NCI-H526 treated with DMSO at 0.1 percent for 48 hours (cell line): ENCODE measurements around the gene ZNF516.

ENCODE experiments used
- DNase-seq: peaks from one replicate; lab custom pipeline; 2025; lab: John Stamatoyannopoulos, UW

ZNF516 gene

GRCh38 chr18:76441668-76442412 is 53.2 kb downstream of the ZNF516 start:
- DNase-seq: no peak

GRCh38 chr18:76441002-76441667 is 53.9 kb downstream of the ZNF516 start:
- no peak for DNase-seq

- no peak for DNase-seq
Observed at GRCh38 chr18:76437910-76438309, 57.1 kb downstream of the ZNF516 start.

GRCh38 chr18:76437011-76437410 is 58.0 kb downstream of the ZNF516 start:
- no peak for DNase-seq

- DNase-seq: no peak
Observed at GRCh38 chr18:76436342-76436741, 58.7 kb downstream of the ZNF516 start.

GRCh38 chr18:76435316-76435989 is 59.6 kb downstream of the ZNF516 start:
- DNase-seq: no peak

GRCh38 chr18:76434452-76434851 is 60.6 kb downstream of the ZNF516 start:
- no peak for DNase-seq

- DNase-seq: no peak
Observed at GRCh38 chr18:76433788-76434187, 61.3 kb downstream of the ZNF516 start.

GRCh38 chr18:76432970-76433767 is 61.9 kb downstream of the ZNF516 start:
- no peak for DNase-seq

- no peak for DNase-seq
Observed at GRCh38 chr18:76432274-76432755, 62.7 kb downstream of the ZNF516 start.

- DNase-seq: no peak
Observed at GRCh38 chr18:76431437-76432273, 63.4 kb downstream of the ZNF516 start.

- no peak for DNase-seq
Observed at GRCh38 chr18:76430636-76431035, 64.4 kb downstream of the ZNF516 start.

GRCh38 chr18:76429262-76430126 is 65.5 kb downstream of the ZNF516 start:
- no peak for DNase-seq

- no peak for DNase-seq
Observed at GRCh38 chr18:76428396-76429261, 66.4 kb downstream of the ZNF516 start.

GRCh38 chr18:76426737-76427305 is 68.2 kb downstream of the ZNF516 start:
- no peak for DNase-seq

GRCh38 chr18:76425146-76426131 is 69.6 kb downstream of the ZNF516 start:
- no peak for DNase-seq

GRCh38 chr18:76422838-76423237 is 72.2 kb downstream of the ZNF516 start:
- no peak for DNase-seq

- no peak for DNase-seq
Observed at GRCh38 chr18:76422121-76422520, 72.9 kb downstream of the ZNF516 start.
